HG03045 (cell line): ENCODE measurements around the gene DCD.
"Not testable (repeated sequence)": the region's sequence is repeated elsewhere in the genome, so short reads cannot be mapped to it uniquely, and the experiment has no call there.

Experiments
- ATAC-seq: cut with Tn5 transposase; IDR thresholded peaks from one replicate; pipeline ENCODE4 v1.9.1; 2021; ENCODE audit warnings: mild to moderate bottlenecking, moderate library complexity; ENCODE audit not compliant: unreplicated experiment

DCD gene

DNA sequence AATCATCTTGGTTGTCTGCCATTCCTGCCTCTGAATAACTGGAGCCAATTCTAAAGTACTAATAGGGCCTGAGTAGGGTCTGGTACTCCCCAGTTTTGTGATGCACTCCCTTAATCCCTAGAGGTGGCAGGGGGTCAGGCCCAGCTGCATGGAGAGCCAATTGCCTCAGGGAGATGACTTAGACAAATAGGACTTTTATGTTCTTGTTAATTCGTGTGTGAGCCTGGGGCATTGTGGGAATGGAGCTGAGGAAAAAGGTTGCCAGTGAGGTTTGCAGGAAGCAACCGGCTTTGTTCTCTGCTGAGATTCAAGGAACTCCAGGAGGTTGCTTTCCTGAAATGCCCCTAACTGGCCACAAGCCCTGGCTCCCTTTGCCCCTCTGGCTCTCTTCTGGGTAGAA, 6.8 kb upstream of the DCD start:
- ATAC-seq = no peak

DNA sequence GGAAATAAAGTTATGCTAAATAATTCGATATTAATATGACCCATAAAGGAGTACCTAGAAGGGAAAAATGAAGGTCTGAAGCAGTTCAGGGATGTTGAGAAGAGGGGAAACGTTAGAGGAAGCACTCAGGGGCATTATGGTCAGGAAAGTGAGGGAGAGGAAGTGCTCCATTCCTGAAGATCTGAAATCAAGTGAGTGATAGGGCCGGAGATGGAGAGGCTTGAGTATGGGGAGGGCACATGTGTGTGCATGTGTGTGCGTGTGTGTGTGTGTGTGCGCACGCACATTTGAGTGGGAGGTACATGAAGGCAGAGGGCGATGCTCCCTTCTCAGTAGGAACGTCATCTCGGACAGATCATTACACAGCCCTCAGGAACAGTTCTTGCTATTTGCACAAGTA, 4.9 kb upstream of the DCD start:
- ATAC-seq = no peak

DNA sequence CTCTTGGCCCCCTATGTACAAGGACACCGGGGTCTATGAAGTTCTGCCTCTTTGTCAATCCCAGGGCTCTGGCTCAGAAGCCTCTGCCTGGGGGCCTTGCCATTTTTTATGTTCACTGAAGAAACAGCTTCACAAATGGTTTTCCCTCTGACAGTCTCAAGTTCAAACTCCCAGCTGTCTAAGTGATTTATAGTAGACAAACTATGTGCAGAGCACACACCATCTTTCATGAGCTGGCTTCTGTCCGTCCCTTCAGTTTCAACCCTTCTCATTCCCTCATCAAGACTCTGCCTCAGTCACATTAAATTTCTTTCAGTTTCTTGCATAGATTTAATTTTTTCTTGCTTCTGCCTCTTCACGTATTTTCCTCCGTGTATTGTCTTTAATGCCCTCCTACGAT, 2.7 kb upstream of the DCD start:
- ATAC-seq = no peak

DNA sequence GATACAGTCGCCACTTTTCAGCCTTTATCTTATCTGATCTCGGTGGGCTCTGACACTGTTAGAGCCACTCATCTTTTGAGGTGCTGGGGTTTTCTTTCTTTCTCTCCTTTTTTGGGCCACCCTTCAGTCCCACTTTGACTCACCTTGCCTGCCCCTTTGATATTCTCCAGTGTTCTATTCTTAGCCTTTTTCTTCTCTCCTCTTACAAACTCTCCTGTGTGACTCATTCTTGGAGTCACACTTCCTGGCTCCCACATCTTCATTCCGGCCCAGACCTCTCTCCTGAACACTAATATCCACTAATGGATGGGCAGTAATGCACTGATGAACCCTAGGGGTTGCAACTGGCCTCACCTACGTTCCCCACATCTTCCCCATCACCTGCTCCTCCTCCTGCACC, 2.2 kb upstream of the DCD start:
- ATAC-seq = no peak

DNA sequence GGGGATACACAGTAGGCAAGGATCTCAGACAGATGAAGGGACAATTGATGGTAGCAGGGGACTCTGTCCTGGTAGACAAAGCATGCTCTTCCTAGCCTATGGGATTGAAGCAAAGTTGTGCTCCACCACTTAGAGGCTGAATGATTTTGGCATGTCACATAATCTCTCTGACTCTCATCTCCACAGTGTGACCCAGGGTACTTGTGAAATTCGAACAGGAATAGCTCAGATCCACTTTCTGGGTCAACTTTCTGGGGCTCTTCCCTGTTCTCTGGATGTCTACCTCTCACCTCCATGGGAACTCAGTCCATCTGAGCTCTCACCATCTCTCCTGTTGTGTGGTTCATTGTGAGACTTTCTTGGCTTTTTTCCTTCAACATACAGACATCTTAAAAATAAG, 1.7 kb upstream of the DCD start:
- no peak for ATAC-seq

DNA sequence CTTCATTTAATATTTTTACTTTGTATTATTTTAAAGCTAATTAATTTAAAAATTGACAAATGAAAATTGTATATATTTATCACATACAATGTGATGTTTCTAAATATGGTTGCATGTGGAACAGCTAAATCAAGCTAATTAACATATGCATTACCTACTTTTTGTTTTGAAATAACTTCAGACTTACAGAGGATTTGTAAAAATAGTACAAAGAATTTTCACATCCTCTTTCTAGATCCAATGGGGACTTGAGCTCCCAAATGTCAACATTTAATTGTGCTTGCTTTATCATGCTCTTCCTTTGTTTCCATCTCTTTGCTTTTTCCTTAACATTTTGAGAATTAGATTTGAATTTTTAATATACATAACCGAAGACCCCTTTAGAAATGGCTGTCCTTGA, 6.6 kb downstream of the DCD start:
- ATAC-seq = no peak

DNA sequence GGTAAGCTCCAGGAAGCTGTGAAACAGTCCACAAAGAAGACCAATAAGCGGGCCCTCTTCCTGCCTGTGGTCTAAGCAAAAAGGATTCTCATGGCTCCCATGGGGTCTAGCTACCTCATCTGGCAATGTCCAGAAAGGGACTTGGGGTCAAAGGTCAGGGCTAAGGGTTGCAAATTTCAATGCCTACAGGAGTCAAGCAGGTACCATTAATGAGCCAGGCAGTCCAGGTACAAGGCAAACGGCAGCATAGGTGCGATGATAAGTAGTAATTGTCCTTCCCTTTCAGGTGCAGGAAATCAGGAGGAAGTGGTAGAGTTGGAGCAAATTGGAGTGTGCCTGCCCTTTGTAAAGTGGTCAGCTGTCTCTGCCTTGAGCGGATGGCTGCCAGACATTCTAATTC, 7.1 kb downstream of the DCD start:
- ATAC-seq = no peak

DNA sequence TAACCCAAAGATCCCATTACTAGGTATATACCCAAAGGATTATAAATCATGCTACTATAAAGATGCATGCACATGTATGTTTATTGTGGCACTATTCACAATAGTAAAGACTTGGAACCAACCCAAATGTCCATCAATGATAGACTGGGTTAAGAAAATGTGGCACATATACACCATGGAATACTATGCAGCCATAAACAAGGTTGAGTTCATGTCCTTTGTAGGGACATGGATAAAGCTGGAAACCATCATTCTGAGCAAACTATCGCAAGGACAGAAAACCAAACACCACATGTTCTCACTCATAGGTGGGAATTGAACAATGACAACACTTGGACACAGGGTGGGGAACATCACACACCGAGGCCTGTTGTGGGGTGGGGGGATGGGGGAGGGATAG, 9.1 kb downstream of the DCD start:
- not testable (repeated sequence) for ATAC-seq

DNA sequence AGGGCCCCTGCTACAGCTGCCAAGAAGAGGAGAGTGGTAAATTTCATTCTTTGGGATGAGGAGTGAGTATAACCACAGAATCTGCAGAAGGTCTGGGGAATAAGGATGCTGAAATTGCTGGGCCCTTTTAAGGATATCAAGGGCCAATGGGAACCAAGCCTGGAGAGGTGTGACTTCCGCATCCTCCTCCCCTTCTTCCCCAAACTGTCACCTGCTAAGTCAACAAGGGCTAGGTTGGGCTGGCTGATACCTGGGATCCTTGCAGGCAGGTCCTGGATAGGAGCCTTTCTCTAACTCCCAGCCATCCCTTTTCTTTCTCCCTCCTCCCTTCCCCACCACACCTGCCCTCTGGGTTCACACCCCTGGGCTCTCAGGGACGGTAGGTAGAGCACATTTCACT, 13.4 kb downstream of the DCD start, which contains the start of gene LACRT:
Gene LACRT (minus strand): TSS at position 101 of the 400 bp plus-strand sequence. CDS start 54 bp downstream, at position 47.
- no peak for ATAC-seq

DNA sequence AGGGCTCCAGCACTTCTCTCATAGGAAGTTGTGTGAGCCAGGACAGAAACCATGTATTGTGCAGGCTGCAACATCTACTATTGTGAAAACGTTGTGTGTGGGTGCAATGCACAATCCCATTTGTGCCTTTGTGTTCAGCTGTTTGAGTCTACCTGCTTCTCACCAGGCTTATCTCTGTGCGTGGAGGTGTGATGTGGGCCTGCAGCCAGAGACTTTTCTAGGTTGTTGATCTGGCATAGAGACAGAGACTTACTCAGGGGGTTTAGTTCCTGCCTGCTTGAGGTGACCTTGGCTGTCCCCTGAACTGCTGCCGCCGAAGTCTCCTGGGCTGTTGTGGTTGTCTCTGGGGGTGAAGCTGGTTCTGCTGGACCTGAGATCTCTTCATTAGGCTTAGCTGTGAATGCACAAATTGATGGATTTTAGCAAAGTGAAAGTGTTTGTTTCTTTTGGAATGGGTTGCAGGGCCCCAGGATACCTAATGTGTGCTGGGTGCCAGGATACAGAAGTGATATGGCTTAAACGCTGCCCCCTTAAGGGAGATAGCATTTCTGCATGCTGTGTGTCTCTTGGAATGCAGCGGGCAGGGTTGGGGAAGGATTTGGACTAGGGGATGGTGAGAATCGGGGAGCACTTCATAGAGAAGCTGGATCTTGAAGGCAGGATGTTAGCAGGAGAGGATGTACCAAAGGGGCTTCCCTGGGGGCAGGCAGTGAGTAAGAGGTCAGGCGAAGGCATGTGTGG, 16.0 kb downstream of the DCD start:
- ATAC-seq = no peak

DNA sequence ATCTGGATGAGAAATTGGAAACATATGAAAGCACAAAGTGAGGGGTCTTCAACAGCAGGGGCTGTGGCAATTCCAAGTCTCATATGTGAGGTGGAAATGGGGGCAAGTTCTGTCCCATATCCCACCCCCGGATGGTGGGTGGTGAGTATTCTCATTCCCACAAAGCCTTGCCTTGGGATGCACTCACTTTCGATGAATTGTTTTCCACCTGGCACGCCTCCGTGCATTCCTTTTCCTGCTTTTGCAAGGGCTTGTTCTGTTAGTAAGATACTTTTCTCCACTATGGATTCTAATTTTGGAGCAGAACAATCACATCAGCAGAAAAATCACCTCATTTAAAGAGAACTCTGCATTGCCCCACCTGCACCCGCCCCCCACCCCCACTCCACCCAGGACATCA, 16.6 kb downstream of the DCD start:
- no peak for ATAC-seq

DNA sequence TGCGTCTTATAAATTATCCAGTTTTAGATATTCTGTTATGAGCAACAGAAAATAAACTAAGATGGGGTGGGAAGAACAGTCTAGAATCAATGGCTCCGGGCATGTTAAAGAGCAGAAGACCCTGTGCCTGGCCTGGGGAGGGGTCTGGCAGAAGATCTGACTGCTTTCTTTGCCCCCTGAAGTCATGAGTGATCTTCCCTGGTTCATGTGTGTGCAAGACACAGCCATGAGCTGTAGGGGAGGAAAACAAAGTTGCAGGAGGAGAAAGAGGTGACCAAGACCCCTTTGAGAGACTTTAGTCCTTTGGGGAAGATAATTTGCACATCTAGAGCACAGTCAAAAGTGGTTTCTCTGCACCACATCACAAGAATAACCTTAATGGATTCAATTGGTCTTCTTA, 18.2 kb downstream of the DCD start:
- no peak for ATAC-seq

DNA sequence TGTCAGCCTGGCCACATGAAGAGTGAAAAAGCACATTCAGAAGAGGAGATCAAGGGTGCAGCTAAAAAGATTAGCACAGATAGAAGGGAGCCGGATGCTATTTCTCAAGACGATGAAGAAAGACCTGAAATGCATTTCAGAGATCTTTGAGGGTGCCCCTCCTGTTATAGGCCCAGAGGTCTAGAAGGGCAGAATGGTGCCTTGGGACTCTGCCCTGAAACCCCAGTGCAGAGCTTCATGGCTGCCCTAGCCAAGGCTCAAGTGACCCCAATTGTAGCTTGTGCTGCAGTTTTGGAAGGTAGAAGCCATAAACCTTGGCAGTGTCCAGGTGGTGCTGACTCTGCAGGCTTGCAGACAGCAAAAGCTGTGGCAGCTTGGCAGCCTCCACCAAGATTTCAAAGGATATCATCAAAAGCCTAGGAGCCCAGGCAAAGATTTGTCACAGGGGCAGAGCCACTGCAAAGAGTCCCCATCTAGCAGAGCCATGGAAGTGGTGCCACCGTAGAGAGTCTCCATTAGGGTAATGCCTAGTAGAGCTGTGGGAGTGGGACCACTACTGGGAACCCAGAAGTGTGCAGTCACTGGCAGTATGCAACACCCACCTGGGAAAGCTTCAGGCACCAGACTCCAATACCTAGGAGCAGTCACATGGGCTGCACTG, 19.8 kb downstream of the DCD start:
- no peak for ATAC-seq

DNA sequence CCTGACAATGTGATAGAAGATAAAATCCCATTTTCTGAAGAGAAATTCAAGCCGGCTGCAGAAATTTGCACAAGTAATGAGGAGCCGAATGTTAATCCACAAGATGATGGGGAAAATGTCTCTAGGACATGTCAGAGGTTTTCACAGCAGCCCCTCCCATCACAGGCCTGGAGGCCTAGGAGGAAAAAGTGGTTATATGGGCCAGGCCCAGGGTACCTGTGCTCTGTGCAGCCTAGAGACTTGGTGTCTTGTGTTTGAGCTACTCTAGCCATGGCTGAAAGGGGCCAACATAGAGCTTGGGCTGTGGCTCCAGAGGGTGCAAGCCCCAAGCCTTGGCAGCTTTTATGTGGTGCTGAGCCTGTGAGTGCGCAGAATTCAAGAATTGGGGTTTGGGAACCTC, 20.9 kb downstream of the DCD start:
- no peak for ATAC-seq

DNA sequence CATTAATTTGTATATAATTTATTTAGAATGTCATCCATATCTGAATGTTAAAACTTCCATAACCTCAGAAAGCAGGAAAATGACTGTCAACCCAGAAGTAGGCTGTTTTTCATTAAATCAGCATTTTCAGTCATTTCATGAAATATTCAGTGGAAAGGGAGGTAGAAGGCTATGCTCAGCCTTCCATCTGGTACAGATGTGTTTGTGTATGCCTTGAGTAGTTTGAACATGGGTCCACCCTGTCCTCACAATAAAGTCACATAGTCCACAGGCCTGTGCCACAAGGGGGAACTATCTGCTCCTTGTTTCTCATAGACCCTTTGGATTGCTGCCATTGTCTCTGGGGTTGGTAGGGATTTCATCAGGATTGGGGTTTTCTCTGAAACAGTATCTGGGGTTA, 22.6 kb downstream of the DCD start:
- ATAC-seq = no peak

DNA sequence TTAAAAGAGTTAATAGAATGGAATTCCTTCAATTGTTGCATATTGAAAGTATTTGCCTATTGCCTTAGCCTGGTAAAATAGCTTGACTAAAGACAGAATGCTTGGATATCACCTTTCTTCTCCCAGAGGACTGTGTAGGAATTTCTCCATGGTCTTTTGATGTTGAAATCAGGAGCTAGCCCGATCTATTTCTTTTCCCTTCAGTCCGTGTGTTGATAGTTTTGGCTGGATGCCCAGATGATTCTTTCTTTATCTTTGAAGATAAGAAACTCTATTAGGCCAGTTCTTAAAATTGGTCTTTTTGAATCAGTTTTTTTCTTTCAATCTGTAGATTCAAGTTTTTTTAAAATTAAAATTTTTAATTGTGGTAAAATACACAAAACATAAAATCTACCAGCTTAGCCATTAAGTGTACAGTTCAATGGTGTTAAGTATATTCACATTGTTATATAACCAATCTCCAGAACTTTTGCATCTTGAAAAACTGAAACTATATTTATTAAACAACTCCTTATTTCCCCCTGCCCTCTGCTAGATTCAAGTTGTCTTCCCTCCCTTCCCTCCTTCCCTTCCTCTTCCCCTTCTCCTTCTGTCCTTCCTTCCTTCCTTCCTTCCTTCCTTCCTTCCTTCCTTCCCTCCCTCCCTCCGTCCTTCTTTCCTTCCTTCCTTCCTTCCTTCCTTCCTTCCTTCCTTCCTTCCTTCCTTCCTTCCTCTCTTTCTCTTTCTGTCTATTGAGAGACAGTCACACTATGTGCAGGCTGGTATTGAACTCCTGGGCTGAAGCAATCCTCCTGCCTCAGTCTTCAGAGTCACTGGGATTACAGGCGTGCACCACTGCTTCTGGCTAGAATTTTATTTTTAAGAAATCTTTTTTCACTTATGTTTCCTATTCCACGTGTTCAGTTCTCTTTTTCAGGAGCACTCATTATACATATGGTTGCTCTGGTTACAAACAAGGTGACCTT, 23.6 kb downstream of the DCD start:
- ATAC-seq = no peak

DNA sequence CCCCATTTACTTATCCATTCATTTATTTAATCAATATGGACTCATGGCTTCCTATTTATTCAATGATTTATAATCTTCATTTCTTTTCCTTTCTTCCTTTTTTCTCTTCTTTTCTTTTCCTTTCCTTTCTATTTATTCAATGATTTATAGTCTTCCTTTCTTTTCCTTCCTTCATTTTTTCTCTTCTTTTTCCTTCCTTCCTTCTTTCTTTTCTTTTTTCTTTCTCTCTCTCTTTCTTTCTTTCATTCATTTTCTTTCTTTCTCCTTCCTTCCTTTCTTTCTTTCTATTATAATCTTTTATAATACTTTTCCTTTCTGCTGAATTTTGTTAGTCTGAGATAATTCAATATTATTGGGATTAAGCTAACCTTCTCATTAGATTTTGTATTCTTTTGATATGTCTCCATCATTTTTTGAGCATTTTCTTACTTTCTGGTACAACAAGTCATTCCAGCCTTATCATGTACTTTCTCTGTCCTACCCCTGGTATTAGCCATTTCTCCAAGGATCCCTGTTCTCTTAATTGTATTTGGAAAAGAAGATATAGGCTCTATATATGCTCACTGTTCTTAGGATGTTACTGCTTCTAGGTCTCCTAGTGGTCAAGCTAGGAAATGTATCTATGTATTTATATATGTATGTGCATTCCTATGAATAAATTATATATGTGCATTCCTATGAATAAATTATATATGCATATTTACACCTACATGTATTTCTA, 25.5 kb downstream of the DCD start:
- ATAC-seq = no peak

DNA sequence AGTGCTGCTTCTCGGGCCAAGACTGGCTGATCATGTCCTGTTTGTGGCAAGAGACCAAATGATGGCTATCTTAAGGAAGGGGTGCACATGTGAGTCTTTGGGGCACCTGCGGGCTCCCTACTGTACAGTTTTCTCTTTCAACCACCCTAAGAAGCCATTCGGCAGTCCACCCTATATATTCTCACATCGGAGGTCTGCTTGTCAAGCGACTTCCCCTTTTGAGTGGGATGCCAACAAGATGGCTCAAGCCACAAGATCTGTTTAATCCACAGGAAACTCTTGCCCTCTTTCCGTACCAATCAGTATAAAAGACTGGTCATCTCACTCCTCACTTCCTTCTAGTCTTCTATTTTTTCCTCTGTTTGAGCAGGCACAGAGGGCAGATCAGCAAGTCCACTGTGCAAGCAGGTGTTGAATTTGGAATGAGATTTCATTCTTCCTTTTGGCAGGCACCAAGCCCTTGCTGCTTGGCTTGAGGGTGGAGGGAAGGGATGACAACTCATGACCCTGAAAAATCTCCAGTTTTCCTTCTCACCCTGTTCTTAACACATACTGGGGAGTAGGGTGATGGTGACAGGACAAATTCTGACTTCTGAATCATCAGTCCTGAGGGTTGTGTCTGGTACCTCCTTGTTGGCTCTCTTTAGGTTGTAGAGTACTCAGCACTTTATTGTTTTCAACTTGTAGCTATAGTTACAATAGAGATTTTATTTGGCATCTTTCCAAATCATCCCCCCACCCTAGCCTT, 31.1 kb downstream of the DCD start:
- ATAC-seq = no peak

DNA sequence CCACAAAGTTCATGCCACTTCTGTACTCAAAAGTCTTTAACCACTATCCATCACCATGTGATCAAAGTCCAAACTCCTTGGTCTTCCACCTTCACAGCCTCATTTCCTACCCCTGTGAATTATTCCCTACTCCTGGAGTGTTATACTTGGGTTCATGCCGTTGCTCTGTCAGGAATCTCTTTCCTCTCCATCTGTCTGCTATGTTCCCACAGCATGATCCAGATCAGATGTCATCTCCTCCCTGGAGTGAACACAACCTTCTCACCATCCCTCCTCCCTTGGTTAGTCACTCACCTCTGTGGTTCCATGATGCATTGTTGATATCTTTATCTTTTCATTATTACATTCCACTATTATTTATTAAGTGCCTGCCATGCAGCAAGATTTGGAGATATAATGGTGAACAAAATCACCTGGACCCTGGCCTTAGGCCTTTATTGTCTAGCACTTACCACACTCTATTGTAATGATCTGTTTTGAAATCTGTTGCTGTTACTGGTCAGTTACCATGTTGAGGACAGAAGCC, 35.9 kb downstream of the DCD start:
- no peak for ATAC-seq

DNA sequence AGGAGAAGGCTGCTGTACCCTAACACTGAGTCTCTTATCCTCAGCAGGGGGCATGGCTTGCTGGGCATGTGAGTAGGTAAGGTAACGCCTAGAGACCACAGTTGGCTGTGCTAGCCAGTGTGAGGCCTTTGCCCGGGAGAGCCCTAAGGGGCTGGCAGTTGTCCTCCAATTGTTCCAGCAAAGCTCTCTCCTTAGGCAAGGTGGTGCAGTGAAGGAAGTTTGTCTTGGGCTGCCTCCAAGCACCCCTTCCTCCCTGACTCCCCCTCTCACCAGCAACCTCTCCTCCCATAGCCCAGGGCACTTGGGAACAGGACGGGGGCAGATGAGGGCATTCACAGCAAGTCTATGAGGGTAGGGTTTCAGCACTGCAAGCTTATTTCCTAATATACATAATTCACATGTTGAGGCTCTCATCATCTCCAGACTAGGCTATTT, 36.4 kb downstream of the DCD start:
- ATAC-seq = no peak
